SIG-M5 treated with dmso at 0.1 percent for 504 hours (cell line): Measurements from ENCODE around the gene SYNE1.
"Not testable (repeated sequence)": the region's sequence is repeated elsewhere in the genome, so short reads cannot be mapped to it uniquely, and the experiment has no call there.

ENCODE experiments used
- DNase-seq: peaks from one replicate; lab custom pipeline; 2025; ENCODE audit not compliant: unreplicated experiment; lab: John Stamatoyannopoulos, UW

Gene SYNE1

GRCh38 chr6:152441902-152442301, 195.3 kb downstream of the SYNE1 start:
- no peak for DNase-seq

- DNase-seq, result no peak
Measured at GRCh38 chr6:152435816-152436215, 201.3 kb downstream of the SYNE1 start.

GRCh38 chr6:152432758-152433157, 204.4 kb downstream of the SYNE1 start:
- no peak for DNase-seq

- DNase-seq, result no peak
Measured at GRCh38 chr6:152428126-152428525, 209.0 kb downstream of the SYNE1 start.

- no peak for DNase-seq
Measured at GRCh38 chr6:152426276-152426675, 210.9 kb downstream of the SYNE1 start.

- no peak for DNase-seq
Measured at GRCh38 chr6:152423216-152424103, 213.7 kb downstream of the SYNE1 start.

- DNase-seq, result not testable (repeated sequence)
Measured at GRCh38 chr6:152421496-152421895, 215.7 kb downstream of the SYNE1 start.

GRCh38 chr6:152420696-152421095, 216.5 kb downstream of the SYNE1 start:
- no peak for DNase-seq

GRCh38 chr6:152418551-152418950, 218.6 kb downstream of the SYNE1 start:
- DNase-seq, result no peak

GRCh38 chr6:152416652-152417051, 220.5 kb downstream of the SYNE1 start:
- DNase-seq, result no peak

- DNase-seq, result no peak
Measured at GRCh38 chr6:152404936-152405595, 232.1 kb downstream of the SYNE1 start.

- DNase-seq, result no peak
Measured at GRCh38 chr6:152404086-152404857, 232.9 kb downstream of the SYNE1 start.

- no peak for DNase-seq
Measured at GRCh38 chr6:152402791-152403190, 234.4 kb downstream of the SYNE1 start.

- DNase-seq, result no peak
Measured at GRCh38 chr6:152401978-152402377, 235.2 kb downstream of the SYNE1 start.

GRCh38 chr6:152399399-152399798, 237.8 kb downstream of the SYNE1 start:
- no peak for DNase-seq

- no peak for DNase-seq
Measured at GRCh38 chr6:152398993-152399392, 238.2 kb downstream of the SYNE1 start.

- no peak for DNase-seq
Measured at GRCh38 chr6:152398316-152398715, 238.8 kb downstream of the SYNE1 start.

- no peak for DNase-seq
Measured at GRCh38 chr6:152394303-152394702, 242.9 kb downstream of the SYNE1 start.

GRCh38 chr6:152391179-152391880, 245.8 kb downstream of the SYNE1 start:
- DNase-seq, result no peak

GRCh38 chr6:152387091-152387490, 250.1 kb downstream of the SYNE1 start:
- no peak for DNase-seq

- DNase-seq, result no peak
Measured at GRCh38 chr6:152386131-152386530, 251.0 kb downstream of the SYNE1 start.
